ENCODE measurements around the gene SMPD1. TPM values are rescaled to one million over a fixed set of nuclear protein-coding genes. Genes with fewer than 3 reads are reported as not detected.

The SMPD1 gene
- total and polyA plus RNA-seq, 9 of the 15 experiments (the other 6 are each of a cell fraction or from before 2014, with no cell fraction given), result 0.90 to 9.9 (median 5.2) TPM

DNA sequence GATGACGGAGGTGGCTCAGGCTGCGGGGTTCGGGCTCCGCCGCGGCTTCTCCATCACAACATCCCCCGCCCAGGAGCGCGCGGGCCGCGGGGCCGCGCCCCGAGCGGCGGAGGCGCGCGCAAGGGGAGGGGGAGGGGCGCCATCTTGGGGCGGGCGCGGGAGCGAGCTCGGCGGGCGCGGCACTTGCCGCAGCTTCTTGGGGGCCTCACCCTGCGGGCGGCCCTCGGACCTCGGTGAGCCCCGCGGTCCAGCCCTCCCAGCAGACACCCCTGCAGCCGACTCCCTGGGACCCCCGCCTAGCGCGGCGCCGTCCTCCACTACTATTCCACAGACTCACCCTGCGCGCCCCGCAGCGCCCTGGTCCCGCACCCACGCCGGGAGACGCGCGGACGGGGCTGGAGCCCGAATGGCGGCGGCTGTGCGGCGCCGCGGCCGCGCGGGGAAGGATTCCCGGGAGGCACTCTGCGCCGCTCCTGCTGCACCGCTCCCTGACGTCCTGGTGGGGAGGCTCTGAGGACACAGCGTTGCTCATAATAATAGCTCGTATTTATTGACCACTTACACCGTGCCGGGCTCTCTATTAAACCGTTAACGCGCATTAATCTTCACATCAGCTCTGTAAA lies 28.8 kb downstream of the SMPD1 start, which contains the start of gene APBB1 (continued):
- TF ChIP-seq RFX5 (IDR thresholded peaks at IDR 0.05; ENCODE audit: low read depth, low read length) (no peak), SMAD1 (IDR thresholded peaks at IDR 0.05; ENCODE audit: low read depth, low read length, partially characterized antibody) (no peak), ZNF583 (CRISPR knock-in tag; IDR thresholded peaks at IDR 0.05) (no peak), ZNF695 (CRISPR knock-in tag; IDR thresholded peaks at IDR 0.05) (no peak), ZC3H11A (IDR thresholded peaks at IDR 0.05; ENCODE audit: low read depth, low read length) (no peak), ZNF311 (CRISPR knock-in tag; IDR thresholded peaks at IDR 0.05) (no peak), GATAD2B (IDR thresholded peaks at IDR 0.05; ENCODE audit: borderline replicate concordance) (peak; percentile 66; the same call in 1 of the 2 replicates), ZNF197 (CRISPR knock-in tag; IDR thresholded peaks at IDR 0.05; ENCODE audit: low read depth) (peak; percentile 45; the same call in 1 of the 2 replicates), TFAM (CRISPR knock-in tag; conservative IDR thresholded peaks at IDR 0.05) (no peak), PHF8 (IDR thresholded peaks at IDR 0.05; ENCODE audit: borderline replicate concordance, low read length) (peak; percentile 74; the same call in 1 of the 2 replicates), RB1 (IDR thresholded peaks at IDR 0.05; ENCODE audit: low read depth) (0 out of 2 replicates have a peak, but pooled peaks have one; percentile 43), SMAD2 (IDR thresholded peaks at IDR 0.05; ENCODE audit: low read depth, low read length) (no peak), ZNF124 (CRISPR knock-in tag; IDR thresholded peaks at IDR 0.05) (no peak), LEF1 (IDR thresholded peaks at IDR 0.05) (no peak), THRAP3 (IDR thresholded peaks at IDR 0.05; ENCODE audit: borderline replicate concordance) (no peak), TARDBP (IDR thresholded peaks at IDR 0.05) (peak; percentile 41; the same call in 1 of the 2 replicates), HDAC6 (IDR thresholded peaks at IDR 0.05; ENCODE audit: low read depth, low read length) (no peak), ZNF77 (CRISPR knock-in tag; IDR thresholded peaks at IDR 0.05) (no peak), YY1 (IDR thresholded peaks at IDR 0.05; ENCODE audit: borderline replicate concordance in 1 of 3, control insufficient read depth in 1 of 3, extremely low read depth in 1 of 3, insufficient read depth in 3 of 3, insufficient read length in 1 of 3, insufficient replicate concordance in 2 of 3, low read depth in 1 of 3, low read length in 2 of 3) (peak in 2 of 3 experiments; percentile 89 to 91), BACH1 (tag; IDR thresholded peaks at IDR 0.05) (peak; percentile 50; the same call in 1 of the 2 replicates), SMC3 (conservative IDR thresholded peaks at IDR 0.05; ENCODE audit: insufficient read depth, low read depth, low read length) (no peak), PHF20 (IDR thresholded peaks at IDR 0.05; ENCODE audit: partially characterized antibody) (no peak), MYC (IDR thresholded peaks at IDR 0.05; ENCODE audit: low read depth, low read length) (peak; percentile 45; the same call in 1 of the 2 replicates), MYC (CRISPR knock-in tag; IDR thresholded peaks at IDR 0.05; ENCODE audit: borderline replicate concordance, low read depth) (no peak)
- TF ChIP-seq, protein P1, sequence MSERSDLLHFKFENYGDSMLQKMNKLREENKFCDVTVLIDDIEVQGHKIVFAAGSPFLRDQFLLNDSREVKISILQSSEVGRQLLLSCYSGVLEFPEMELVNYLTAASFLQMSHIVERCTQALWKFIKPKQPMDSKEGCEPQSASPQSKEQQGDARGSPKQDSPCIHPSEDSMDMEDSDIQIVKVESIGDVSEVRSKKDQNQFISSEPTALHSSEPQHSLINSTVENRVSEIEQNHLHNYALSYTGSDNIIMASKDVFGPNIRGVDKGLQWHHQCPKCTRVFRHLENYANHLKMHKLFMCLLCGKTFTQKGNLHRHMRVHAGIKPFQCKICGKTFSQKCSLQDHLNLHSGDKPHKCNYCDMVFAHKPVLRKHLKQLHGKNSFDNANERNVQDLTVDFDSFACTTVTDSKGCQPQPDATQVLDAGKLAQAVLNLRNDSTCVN (CRISPR knock-in tag; IDR thresholded peaks at IDR 0.05), result no peak
- TF ChIP-seq, protein P2, sequence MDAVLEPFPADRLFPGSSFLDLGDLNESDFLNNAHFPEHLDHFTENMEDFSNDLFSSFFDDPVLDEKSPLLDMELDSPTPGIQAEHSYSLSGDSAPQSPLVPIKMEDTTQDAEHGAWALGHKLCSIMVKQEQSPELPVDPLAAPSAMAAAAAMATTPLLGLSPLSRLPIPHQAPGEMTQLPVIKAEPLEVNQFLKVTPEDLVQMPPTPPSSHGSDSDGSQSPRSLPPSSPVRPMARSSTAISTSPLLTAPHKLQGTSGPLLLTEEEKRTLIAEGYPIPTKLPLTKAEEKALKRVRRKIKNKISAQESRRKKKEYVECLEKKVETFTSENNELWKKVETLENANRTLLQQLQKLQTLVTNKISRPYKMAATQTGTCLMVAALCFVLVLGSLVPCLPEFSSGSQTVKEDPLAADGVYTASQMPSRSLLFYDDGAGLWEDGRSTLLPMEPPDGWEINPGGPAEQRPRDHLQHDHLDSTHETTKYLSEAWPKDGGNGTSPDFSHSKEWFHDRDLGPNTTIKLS (IDR thresholded peaks at IDR 0.05; ENCODE audit: borderline replicate concordance, low read depth), result no peak
- TF ChIP-seq, protein P3, sequence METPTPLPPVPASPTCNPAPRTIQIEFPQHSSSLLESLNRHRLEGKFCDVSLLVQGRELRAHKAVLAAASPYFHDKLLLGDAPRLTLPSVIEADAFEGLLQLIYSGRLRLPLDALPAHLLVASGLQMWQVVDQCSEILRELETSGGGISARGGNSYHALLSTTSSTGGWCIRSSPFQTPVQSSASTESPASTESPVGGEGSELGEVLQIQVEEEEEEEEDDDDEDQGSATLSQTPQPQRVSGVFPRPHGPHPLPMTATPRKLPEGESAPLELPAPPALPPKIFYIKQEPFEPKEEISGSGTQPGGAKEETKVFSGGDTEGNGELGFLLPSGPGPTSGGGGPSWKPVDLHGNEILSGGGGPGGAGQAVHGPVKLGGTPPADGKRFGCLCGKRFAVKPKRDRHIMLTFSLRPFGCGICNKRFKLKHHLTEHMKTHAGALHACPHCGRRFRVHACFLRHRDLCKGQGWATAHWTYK (CRISPR knock-in tag; IDR thresholded peaks at IDR 0.05), result peak; percentile 86

All from K562 (cell line).